GM19397 (cell line): ENCODE data around the gene MYO5A.
"Not testable (repeated sequence)": the region's sequence is repeated elsewhere in the genome, so short reads cannot be mapped to it uniquely, and the experiment has no call there.

ENCODE experiments used
- ATAC-seq: cut with Tn5 transposase; IDR thresholded peaks from one replicate; pipeline ENCODE4 v1.9.1; 2021; ENCODE audit warnings: mild to moderate bottlenecking, moderate library complexity; ENCODE audit not compliant: unreplicated experiment

The MYO5A gene

GRCh38 chr15:52294881-52295420, 233.7 kb downstream of the MYO5A start:
- ATAC-seq, result no peak

- ATAC-seq, result no peak
These were observed 235.8 kb downstream of the MYO5A start for GRCh38 chr15:52292780-52293392.

- no peak for ATAC-seq
These were observed 237.5 kb downstream of the MYO5A start for GRCh38 chr15:52291204-52291603.

- ATAC-seq, result no peak
These were observed 237.9 kb downstream of the MYO5A start for GRCh38 chr15:52290800-52291199.

- ATAC-seq, result no peak
These were observed 238.4 kb downstream of the MYO5A start for GRCh38 chr15:52290329-52290728.

- ATAC-seq, result no peak
These were observed 239.0 kb downstream of the MYO5A start for GRCh38 chr15:52289629-52290081.

- no peak for ATAC-seq
These were observed 239.7 kb downstream of the MYO5A start for GRCh38 chr15:52288986-52289385.

- no peak for ATAC-seq
These were observed 240.4 kb downstream of the MYO5A start for GRCh38 chr15:52288051-52288942.

- no peak for ATAC-seq
These were observed 241.6 kb downstream of the MYO5A start for GRCh38 chr15:52287114-52287513.

- ATAC-seq, result not testable (repeated sequence)
These were observed 242.7 kb downstream of the MYO5A start for GRCh38 chr15:52285941-52286340.

GRCh38 chr15:52284164-52284563, 244.5 kb downstream of the MYO5A start:
- ATAC-seq, result no peak

GRCh38 chr15:52283281-52283680, 245.4 kb downstream of the MYO5A start:
- no peak for ATAC-seq

GRCh38 chr15:52282418-52282817, 246.3 kb downstream of the MYO5A start:
- no peak for ATAC-seq

GRCh38 chr15:52281085-52282035, 247.3 kb downstream of the MYO5A start:
- no peak for ATAC-seq

GRCh38 chr15:52280326-52281084, 248.2 kb downstream of the MYO5A start:
- no peak for ATAC-seq

GRCh38 chr15:52278636-52279367, 249.9 kb downstream of the MYO5A start:
- no peak for ATAC-seq

GRCh38 chr15:52278135-52278534, 250.5 kb downstream of the MYO5A start:
- ATAC-seq, result no peak

- no peak for ATAC-seq
These were observed 251.1 kb downstream of the MYO5A start for GRCh38 chr15:52277575-52277974.

GRCh38 chr15:52276256-52276770, 252.4 kb downstream of the MYO5A start:
- no peak for ATAC-seq
